ENCODE data around the gene VSIR. TPM values are rescaled to one million over a fixed set of nuclear protein-coding genes. Genes with fewer than 3 reads are reported as not detected.

The VSIR gene
- total and polyA plus RNA-seq, 10 donors: 34.5 to 512 (median 299) TPM

GRCh38 chr10:71698737-71699136 is 74.6 kb downstream of the VSIR start:
- 75 to 91% (median 83%) methylated on average over 5 of the region's 5 CpGs for WGBS, 5 donors
- Histone ChIP-seq H3K27me3 (replicated peaks in 1 of 7) (no peaks in the 10 kb centered on the region), H3K4me1 (peaks cover 30 to 87% (median 53%) of the 10 kb centered on the region in 6 donors), H3K9me3 (no peaks in the 10 kb centered on the region), H3K4me3 (no peak overlapping the region), H3K27ac (no peak overlapping the region), H3K36me3 (no peaks in the 10 kb centered on the region)
- TF ChIP-seq POLR2AphosphoS5 (IDR thresholded peaks at IDR 0.05) (no peak), CTCF (IDR thresholded peaks at IDR 0.05 in 8 of 11, conservative IDR thresholded peaks at IDR 0.05 in 3 of 11) (no peak), POLR2A (IDR thresholded peaks at IDR 0.05) (no peak)
- no peak for DNase-seq
- intact Hi-C loops (cut with DNase I; ENCODE audit: low total_unique reads): loop anchor here (10.0 kb wide), 1 partner anchor 384 kb away; the partner anchor contains the start of gene SLC29A3

- no peak for TF ChIP-seq POLR2A (IDR thresholded peaks at IDR 0.05)
- Histone ChIP-seq H3K27me3 (replicated peaks in 1 of 7) (no peaks in the 10 kb centered on the region), H3K4me1 (peaks cover 35 to 93% (median 59%) of the 10 kb centered on the region in 6 donors), H3K9me3 (no peaks in the 10 kb centered on the region), H3K4me3 (no peak overlapping the region), H3K27ac (no peak overlapping the region), H3K36me3 (no peaks in the 10 kb centered on the region)
- WGBS, 5 donors: 60 to 68% (median 66%) methylated on average over 7 of the region's 7 CpGs
- no peak for DNase-seq
- intact Hi-C loops (cut with DNase I; ENCODE audit: low total_unique reads): loop anchor here (10.0 kb wide), 1 partner anchor 383 kb away; the partner anchor contains the start of gene SLC29A3
Observed at GRCh38 chr10:71697938-71698709, 75.2 kb downstream of the VSIR start.

Small RNA genes lying within 50 kb of the gene (microRNA-seq; reads per million reads assigned to microRNA genes)
- 0 reads per million in 3 donors for gene MIR7152

Small RNA genes lying within 50 kb of the gene (small RNA-seq; reads per million reads assigned to genes)
- gene MIR7152: 0 reads per million in 4 donors

Other genes starting within 250 kb of the VSIR start
- gene C10orf105, start 53.7 kb downstream of the VSIR start, total RNA-seq: 1 to 10 TPM; 1.4 to 4.4 (median 3.4) TPM
- gene C10orf105, start 53.7 kb downstream of the VSIR start, polyA plus RNA-seq: under 1 TPM; 0.08 to 0.38 (median 0.20) TPM
- 1,000 to 10,000 TPM; 1,269 to 1,826 (median 1,507) TPM for gene PSAP, start 77.7 kb upstream of the VSIR start, total RNA-seq
- 100 to 1,000 TPM; 363 to 690 (median 437) TPM for gene PSAP, start 77.7 kb upstream of the VSIR start, polyA plus RNA-seq
- 1 to 10 TPM; 4.1 to 8.7 (median 6.1) TPM for gene CHST3, start 190.9 kb upstream of the VSIR start, total RNA-seq
- 1 to 10 TPM in 1 of 3 donors, under 1 TPM in 2; 0.28 to 1.6 (median 0.56) TPM for gene CHST3, start 190.9 kb upstream of the VSIR start, polyA plus RNA-seq